AG20443 (cell line): ENCODE measurements around the gene EIPR1.

Experiments
- DNase-seq: peaks from one replicate; pipeline ENCODE4 v3.0.0; 2012; ENCODE audit warnings: low spot score, mixed read lengths

The EIPR1 gene

DNA sequence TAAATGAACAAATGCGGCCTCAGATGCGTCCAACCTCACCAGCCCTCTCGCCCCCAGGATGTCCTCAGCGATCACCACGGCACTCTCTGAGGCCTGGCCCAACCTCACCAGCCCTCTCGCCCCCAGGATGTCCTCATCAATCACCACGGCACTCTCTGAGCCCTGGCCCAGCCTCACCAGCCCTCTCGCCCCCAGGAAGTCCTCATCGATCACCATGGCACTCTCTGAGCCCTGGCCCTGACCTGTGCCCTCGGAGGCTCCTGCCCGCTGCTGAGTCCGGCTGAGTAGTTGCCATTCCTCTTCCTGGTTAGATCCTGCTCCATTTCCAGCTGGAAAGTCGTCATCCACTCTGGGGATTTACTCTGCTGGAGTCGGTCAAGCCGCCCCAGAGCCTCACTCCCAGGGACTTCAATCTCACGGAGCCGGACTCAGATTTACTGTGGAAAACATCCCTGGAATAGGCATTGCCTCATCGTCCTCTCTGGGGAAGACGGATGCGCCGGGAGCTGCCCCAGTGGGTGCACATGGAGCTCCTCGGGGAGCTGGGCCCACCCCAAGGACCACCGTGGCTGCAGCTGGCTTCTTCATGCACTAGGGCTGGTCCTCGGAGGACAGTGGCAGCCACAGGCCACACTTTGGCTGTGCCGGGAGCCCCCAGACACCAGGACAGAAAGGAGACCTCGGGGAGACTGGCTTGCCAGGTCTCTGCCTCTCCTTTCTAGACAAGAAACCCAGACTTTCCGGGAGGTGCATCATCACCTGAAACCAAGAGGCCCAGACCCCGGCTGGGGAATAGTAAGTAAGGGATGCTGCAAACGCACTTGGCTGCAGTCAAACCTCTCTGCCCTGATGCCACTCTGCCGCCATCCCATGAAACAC lies 230.6 kb downstream of the EIPR1 start:
- no peak for DNase-seq

DNA sequence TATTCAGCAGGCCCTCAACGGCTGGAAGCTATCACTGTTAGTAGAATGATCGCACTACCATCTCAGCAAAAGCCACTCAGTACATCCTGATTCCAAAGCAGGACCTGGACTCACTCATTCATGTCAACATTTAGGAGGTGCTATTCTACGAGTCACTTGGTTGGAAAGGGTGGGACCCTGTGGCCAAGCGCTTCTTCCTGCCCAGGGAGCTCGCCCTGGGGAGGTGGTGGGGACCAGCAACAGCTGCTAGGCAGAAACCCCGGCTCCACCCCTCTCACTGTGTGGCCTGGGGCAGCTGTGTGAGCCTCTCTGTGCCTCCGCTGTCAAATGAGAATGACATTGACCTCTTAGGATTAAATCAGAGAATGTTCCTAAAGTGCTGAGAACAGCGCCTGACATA lies 231.4 kb downstream of the EIPR1 start:
- no peak for DNase-seq

DNA sequence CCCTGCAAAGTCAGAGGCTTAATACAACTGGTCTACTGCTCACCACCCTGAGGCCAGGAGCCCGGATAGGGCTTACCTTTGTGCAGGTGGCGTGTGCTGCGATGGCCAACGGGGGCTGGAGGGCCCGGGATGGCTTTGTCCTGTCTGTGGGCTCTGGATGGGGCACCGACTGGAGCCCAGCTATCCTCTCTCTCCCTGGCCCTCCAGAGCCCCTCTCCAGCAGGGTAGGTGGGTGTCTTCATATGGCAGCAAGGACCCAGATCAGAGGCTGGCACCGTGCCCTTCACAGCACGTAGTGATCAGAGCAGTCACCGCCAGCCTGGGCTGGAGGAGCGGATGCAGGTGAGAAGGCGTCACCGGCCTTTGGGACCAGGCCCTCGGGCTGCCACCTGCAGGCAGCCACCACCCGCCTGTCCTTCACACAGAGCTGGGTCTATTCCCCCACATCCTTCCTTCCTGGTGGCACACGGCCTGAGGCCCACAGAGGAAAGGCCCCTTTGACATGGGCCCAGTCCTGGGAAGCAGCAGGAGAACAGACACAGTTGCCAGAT lies 232.1 kb downstream of the EIPR1 start:
- DNase-seq: no peak

DNA sequence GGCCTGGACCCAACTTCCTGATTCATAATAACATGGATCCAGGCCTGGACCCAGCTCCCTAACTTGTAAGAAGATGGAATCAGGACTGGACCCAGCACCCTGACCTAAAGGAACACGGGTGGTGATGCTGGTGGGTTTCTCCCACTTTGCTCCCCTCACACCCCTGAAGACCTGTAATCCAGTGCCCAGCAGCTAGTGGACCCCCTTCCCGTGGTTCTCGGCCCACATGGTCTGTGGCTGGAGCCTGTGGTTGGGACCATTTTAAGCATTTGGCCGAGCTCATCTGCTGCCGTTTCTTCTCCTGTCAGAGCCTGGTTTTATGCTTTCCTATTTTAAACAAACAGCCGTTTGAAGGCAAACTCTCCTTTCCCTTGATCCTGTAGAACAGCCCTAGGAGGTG lies 232.8 kb downstream of the EIPR1 start:
- no peak for DNase-seq

DNA sequence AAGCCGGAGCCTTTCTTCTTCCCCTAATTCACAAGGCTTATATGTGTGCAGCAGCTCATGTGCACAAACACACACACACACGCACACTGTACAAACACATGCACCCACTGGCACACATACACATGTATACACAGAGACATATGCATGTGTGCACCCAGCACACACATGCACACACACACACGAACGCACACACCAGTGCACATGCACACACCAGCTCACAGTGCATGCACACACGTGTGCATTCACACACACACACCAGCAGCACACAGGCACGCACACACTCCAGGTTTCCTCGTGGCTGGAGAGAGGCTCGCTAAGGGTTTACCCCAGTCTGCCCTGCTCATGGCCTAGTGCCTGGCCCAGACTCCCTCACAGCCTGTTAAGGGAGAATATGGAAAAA lies 234.0 kb downstream of the EIPR1 start:
- DNase-seq: no peak

DNA sequence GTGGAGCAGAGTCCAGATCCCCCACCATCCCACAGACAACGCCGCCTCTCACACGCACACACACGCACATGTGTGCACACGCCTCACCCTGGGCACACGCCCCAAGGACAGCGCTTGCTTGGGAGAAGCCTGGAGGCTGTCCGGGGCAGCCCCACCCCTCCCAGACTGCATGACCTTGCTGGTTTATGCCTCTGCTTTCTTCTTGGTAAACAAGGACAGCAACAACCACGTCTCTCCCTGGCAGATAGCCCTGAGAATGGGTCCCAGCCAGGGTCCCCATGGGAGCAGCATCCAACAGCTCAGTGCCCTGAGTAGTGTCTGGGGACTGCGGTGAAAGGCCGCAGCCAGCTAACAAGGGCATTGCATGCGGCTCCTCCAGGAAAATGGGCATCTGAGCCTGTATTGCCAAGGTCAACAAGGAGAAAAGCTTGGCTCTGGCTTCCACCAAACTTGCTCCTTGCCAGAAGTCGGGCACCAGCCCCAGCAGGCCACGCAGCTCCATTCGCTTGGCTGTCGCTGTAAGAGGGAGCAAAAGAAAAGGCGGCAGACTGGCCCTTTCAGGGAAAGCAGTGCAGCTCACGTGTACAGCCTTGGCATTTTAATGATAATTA lies 234.6 kb downstream of the EIPR1 start:
- DNase-seq: no peak

DNA sequence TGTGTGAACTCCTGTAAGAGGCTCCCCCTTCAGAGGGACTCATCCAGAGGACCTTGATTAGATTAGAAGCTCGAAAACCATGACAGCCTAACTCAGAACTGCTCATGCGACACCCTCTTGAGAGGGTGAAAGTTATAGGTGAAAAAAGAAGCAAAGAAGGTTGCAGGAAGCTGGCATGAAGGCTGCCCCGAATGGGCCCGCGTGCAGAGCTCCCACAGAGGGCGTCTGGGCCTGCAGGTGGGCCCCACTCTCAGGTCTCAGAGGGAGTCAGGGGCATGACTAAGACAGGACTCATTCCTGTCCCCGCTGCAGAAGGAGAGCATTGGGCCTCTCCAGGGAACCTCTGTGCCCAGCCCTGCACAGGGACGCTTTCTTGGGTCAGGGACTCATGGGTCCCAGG lies 235.4 kb downstream of the EIPR1 start:
- no peak for DNase-seq

DNA sequence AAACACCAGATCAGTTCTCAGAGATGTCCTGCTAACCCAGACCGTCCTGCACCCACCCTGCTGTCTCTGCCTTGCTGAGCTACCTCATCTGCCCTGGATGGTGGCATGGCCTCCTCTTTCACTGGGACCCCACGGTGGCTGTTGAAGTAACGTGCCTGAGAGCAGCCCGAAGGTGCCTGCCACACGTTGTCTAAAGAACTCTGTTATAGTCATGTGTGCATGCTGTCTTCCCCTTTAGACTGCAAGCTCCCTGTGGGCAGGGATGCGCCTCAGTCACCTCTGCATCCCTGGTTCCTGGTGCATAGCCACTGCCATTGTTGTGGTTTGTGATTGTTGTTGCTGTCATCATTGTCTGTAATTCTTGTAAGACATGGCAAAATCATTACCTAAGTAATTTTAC lies 235.9 kb downstream of the EIPR1 start:
- DNase-seq: no peak

DNA sequence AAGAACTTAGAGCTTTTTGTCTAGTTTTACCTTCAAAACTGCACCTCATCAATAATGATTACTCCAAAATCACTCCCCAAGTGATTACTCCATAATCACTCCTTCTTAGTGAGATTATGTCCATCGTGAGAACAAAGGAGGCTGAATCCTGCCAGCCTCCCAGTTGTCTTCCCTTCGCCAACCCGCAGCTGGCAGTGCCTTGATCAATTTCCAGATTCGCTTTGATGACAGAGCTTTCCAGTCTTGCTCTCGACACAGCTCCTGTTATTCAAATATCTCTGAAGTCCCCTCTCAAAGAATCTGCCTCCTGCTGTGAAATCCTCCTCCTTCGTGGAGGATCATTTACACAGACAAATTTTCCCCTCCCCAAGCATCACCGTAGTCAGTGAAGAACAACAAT lies 237.7 kb downstream of the EIPR1 start:
- DNase-seq: no peak
